ENCODE data around the gene ANKUB1. TPM values are rescaled to one million over a fixed set of nuclear protein-coding genes. Genes with fewer than 3 reads are reported as not detected.
A peak's percentile ranks its signal among the peaks of the same experiment; 100 is the strongest.

ANKUB1 gene
- total RNA-seq, 1 experiment from 2014 or later = not detected

- TF ChIP-seq, protein P1, sequence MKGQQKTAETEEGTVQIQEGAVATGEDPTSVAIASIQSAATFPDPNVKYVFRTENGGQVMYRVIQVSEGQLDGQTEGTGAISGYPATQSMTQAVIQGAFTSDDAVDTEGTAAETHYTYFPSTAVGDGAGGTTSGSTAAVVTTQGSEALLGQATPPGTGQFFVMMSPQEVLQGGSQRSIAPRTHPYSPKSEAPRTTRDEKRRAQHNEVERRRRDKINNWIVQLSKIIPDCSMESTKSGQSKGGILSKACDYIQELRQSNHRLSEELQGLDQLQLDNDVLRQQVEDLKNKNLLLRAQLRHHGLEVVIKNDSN (CRISPR knock-in tag; IDR thresholded peaks at IDR 0.05) = peak; percentile 4; the same call in 1 of the 2 replicates
- TF ChIP-seq ZNF512 (CRISPR knock-in tag; IDR thresholded peaks at IDR 0.05; ENCODE audit: borderline replicate concordance) = no peak
These were observed 20.4 kb upstream of the ANKUB1 start, which contains the start of gene RNF13 (continued) for GRCh38 chr3:149812606-149813366.

DNA sequence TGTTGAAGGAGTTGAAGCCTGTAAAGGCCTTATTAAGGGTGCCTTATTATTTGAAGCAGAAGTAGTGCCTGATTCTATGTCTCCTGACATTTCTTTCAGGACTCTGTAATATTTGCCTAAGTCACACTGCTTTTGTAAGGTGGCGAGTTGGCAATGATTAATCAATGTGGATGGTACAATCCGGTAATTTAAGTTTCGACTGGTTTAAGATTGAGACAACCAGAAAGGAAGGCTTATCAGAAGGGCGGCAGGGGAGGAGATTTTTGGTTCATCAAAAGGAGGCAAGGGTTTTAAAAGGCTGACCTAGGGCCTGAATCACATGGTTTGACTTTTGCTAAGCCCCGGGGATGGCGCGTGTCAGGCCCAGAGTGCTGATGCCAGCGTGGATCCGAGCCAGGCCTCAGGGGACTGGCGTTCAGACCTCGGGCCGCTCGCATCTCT is 19.8 kb upstream of the ANKUB1 start:
- TF ChIP-seq USF2 (CRISPR knock-in tag; IDR thresholded peaks at IDR 0.05) = peak; percentile 29
- TF ChIP-seq, protein P1 (CRISPR knock-in tag; IDR thresholded peaks at IDR 0.05) = peak; percentile 9; the same call in 1 of the 2 replicates
- TF ChIP-seq ZNF396 (CRISPR knock-in tag; IDR thresholded peaks at IDR 0.05; ENCODE audit: borderline replicate concordance) = no peak
- H3K27ac Mint-ChIP-seq = peak overlapping the region; percentile 97
- POLR2A ChIA-PET = no interaction called here
- H3K4me3 Mint-ChIP-seq = peak overlapping the region; percentile 95
- no peaks in the 10 kb centered on the region for H3K9me3 Mint-ChIP-seq
- ATAC-seq = no peak
- CTCF ChIA-PET = interaction anchor here (1.4 kb wide), 1 partner anchor 299 kb away, joined by 3 read pairs; no protein-coding TSS in a partner anchor
- DNase-seq (ENCODE audit: low spot score) = no peak
- H3K36me3 Mint-ChIP-seq = no peaks in the 10 kb centered on the region
- H3K27me3 Mint-ChIP-seq (ENCODE audit: low read depth) = no peaks in the 10 kb centered on the region
- peaks cover 35% of the 10 kb centered on the region for H3K4me1 Mint-ChIP-seq

DNA sequence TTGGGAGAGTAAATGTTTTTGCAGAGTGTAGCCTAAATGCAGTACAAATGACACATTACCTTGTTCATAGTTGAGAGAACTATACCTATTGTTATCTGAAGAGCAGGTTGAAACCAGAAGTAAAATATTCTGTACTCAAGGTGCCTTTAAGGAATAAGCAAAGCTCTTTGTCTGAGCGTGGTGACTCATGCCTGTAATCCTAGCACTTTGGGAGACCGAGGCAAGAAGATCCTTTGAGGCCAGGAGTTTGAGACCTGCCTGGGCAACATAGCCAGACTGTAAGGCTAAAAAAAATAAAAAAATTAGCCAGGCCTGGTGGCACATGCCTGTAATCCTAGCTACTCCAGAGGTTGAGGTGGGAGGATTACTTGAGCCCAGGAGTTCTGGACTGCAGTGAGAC is 18.5 kb upstream of the ANKUB1 start:
- H3K9me3 Mint-ChIP-seq = no peaks in the 10 kb centered on the region
- ATAC-seq (no peak), DNase-seq (ENCODE audit: low spot score) (no peak)
- ChIA-PET CTCF (interaction anchor here (0.8 kb wide), 1 partner anchor 856 kb away, joined by 4 read pairs; no protein-coding TSS in a partner anchor), POLR2A (interaction anchor here (0.6 kb wide), 1 partner anchor 654 kb away, joined by 3 read pairs; no protein-coding TSS in a partner anchor)
- TF ChIP-seq NFYB (CRISPR knock-in tag; conservative IDR thresholded peaks at IDR 0.05; ENCODE audit: low read depth) = no peak
- TF ChIP-seq HMGXB4 (CRISPR knock-in tag; IDR thresholded peaks at IDR 0.05) = no peak
- TF ChIP-seq ETV6 (CRISPR knock-in tag; IDR thresholded peaks at IDR 0.05) = no peak
- TF ChIP-seq SOX15 (CRISPR knock-in tag; IDR thresholded peaks at IDR 0.05) = no peak
- TF ChIP-seq ZNF671 (CRISPR knock-in tag; IDR thresholded peaks at IDR 0.05) = no peak
- no peak for TF ChIP-seq MAX (CRISPR knock-in tag; IDR thresholded peaks at IDR 0.05)
- TF ChIP-seq, protein P2, sequence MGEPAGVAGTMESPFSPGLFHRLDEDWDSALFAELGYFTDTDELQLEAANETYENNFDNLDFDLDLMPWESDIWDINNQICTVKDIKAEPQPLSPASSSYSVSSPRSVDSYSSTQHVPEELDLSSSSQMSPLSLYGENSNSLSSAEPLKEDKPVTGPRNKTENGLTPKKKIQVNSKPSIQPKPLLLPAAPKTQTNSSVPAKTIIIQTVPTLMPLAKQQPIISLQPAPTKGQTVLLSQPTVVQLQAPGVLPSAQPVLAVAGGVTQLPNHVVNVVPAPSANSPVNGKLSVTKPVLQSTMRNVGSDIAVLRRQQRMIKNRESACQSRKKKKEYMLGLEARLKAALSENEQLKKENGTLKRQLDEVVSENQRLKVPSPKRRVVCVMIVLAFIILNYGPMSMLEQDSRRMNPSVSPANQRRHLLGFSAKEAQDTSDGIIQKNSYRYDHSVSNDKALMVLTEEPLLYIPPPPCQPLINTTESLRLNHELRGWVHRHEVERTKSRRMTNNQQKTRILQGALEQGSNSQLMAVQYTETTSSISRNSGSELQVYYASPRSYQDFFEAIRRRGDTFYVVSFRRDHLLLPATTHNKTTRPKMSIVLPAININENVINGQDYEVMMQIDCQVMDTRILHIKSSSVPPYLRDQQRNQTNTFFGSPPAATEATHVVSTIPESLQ (CRISPR knock-in tag; IDR thresholded peaks at IDR 0.05) = no peak
- TF ChIP-seq MYBL2 (CRISPR knock-in tag; IDR thresholded peaks at IDR 0.05) = no peak
- no peak for TF ChIP-seq ATF3 (CRISPR knock-in tag; conservative IDR thresholded peaks at IDR 0.05)
- no peak for TF ChIP-seq ZNF317 (CRISPR knock-in tag; IDR thresholded peaks at IDR 0.05; ENCODE audit: borderline replicate concordance, low read depth)
- TF ChIP-seq JAZF1 (CRISPR knock-in tag; IDR thresholded peaks at IDR 0.05) = no peak
- no peak for TF ChIP-seq TEAD1 (CRISPR knock-in tag; IDR thresholded peaks at IDR 0.05)
- TF ChIP-seq TCF7 (CRISPR knock-in tag; IDR thresholded peaks at IDR 0.05; ENCODE audit: low read depth) = no peak
- TF ChIP-seq USF2 (CRISPR knock-in tag; IDR thresholded peaks at IDR 0.05) = no peak
- TF ChIP-seq GTF2I (CRISPR knock-in tag; conservative IDR thresholded peaks at IDR 0.05) = no peak
- TF ChIP-seq TP53 (CRISPR knock-in tag; IDR thresholded peaks at IDR 0.05) = no peak
- no peak for TF ChIP-seq ZNF121 (CRISPR knock-in tag; IDR thresholded peaks at IDR 0.05)
- no peak for TF ChIP-seq GABPB1 (CRISPR knock-in tag; IDR thresholded peaks at IDR 0.05)
- no peak for TF ChIP-seq ZNF138 (CRISPR knock-in tag; conservative IDR thresholded peaks at IDR 0.05)
- H3K4me3 Mint-ChIP-seq = no peak overlapping the region
- H3K36me3 Mint-ChIP-seq = no peaks in the 10 kb centered on the region
- no peaks in the 10 kb centered on the region for H3K27me3 Mint-ChIP-seq (ENCODE audit: low read depth)
- H3K27ac Mint-ChIP-seq = no peak overlapping the region
- H3K4me1 Mint-ChIP-seq = peaks cover 24% of the 10 kb centered on the region

Measured in WTC11 (cell line).